ENCODE results near the gene ACOT6. TPM values are rescaled to one million over a fixed set of nuclear protein-coding genes. Genes with fewer than 3 reads are reported as not detected.
"Not testable (repeated sequence)": the region's sequence is repeated elsewhere in the genome, so short reads cannot be mapped to it uniquely, and the experiment has no call there.

ACOT6 gene, protein sequence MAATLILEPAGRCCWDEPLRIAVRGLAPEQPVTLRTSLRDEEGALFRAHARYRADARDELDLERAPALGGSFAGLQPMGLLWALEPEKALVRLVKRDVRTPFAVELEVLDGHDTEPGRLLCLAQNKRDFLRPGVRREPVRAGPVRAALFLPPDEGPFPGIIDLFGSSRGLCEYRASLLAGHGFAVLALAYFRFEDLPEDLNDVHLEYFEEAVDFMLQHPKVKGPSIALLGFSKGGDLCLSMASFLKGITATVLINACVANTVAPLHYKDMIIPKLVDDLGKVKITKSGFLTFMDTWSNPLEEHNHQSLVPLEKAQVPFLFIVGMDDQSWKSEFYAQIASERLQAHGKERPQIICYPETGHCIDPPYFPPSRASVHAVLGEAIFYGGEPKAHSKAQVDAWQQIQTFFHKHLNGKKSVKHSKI
- total RNA-seq (not detected), polyA plus RNA-seq (not detected)
- long read RNA-seq, donor 1 = 0 reads
- long read RNA-seq, donor 2 = 0 reads
- long read RNA-seq, donor 3 = 0 reads
- long read RNA-seq, donor 4 = 0 reads
- long read RNA-seq, donor 5 = 0 reads

DNA sequence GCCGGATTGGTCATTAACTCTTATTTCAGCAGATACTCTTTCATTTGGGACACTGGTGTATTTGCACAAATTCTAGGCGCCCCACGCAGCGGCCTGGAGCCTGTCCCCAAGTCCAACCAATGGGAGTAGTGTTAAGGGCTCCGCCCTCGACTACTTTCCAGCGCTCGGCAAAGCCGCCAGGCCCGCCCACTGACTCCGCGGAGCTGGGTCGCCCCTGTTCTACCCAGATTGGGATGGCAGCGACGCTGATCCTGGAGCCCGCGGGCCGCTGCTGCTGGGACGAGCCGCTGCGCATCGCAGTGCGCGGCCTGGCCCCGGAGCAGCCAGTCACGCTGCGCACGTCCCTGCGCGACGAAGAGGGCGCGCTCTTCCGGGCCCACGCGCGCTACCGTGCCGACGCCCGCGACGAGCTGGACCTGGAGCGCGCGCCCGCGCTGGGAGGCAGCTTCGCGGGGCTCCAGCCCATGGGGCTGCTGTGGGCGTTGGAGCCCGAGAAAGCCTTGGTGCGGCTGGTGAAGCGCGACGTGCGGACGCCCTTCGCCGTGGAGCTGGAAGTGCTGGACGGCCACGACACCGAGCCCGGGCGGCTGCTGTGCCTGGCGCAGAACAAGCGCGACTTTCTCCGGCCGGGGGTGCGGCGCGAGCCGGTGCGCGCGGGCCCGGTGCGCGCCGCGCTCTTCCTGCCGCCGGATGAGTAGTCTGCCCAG lies at the start of gene ACOT6:
TSS of gene ACOT6 (plus strand) at position 179 of the 707 bp plus-strand sequence. CDS start at position 234, 55 bp downstream.
- Histone ChIP-seq H3K27ac (ENCODE audit: low read depth in 1 of 2, low read length in 1 of 2) (peak within 1 kb of the TSS; percentile 47 to 91), H3K9me3 (ENCODE audit: control insufficient read depth in 4 of 4, insufficient read depth in 3 of 4, low read length in 3 of 4) (no peaks in the 10 kb centered on the region), H3K4me1 (ENCODE audit: control insufficient read depth in 5 of 5, insufficient read depth in 5 of 5, low read length in 5 of 5) (peaks cover 0 to 2% (median 0%) of the 10 kb centered on the region in 5 donors), H3K27me3 (ENCODE audit: control insufficient read depth in 3 of 3, insufficient read depth in 3 of 3, low read length in 2 of 3) (no peaks in the 10 kb centered on the region), H3K9ac (ENCODE audit: insufficient read depth in 1 of 2, low read length in 2 of 2) (peak within 1 kb of the TSS in 1 of 2 donors; percentile 46), H3K36me3 (ENCODE audit: control insufficient read depth in 4 of 4, insufficient read depth in 4 of 4, low read length in 4 of 4) (no peaks in the 10 kb centered on the region), H3K4me3 (peak within 1 kb of the TSS; percentile 78)
- 0 to 1% methylated on average over 84 of the region's 84 CpGs for WGBS, 2 donors
- TF ChIP-seq, protein P1, sequence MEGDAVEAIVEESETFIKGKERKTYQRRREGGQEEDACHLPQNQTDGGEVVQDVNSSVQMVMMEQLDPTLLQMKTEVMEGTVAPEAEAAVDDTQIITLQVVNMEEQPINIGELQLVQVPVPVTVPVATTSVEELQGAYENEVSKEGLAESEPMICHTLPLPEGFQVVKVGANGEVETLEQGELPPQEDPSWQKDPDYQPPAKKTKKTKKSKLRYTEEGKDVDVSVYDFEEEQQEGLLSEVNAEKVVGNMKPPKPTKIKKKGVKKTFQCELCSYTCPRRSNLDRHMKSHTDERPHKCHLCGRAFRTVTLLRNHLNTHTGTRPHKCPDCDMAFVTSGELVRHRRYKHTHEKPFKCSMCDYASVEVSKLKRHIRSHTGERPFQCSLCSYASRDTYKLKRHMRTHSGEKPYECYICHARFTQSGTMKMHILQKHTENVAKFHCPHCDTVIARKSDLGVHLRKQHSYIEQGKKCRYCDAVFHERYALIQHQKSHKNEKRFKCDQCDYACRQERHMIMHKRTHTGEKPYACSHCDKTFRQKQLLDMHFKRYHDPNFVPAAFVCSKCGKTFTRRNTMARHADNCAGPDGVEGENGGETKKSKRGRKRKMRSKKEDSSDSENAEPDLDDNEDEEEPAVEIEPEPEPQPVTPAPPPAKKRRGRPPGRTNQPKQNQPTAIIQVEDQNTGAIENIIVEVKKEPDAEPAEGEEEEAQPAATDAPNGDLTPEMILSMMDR (IDR thresholded peaks at IDR 0.05; ENCODE audit: control extremely low read depth, extremely low read depth) = no peak
- ATAC-seq (ENCODE audit: insufficient read depth, low FRiP score) = peak; percentile 90
- DNase-seq = peak; percentile 79 to 86 (median 84)

DNA sequence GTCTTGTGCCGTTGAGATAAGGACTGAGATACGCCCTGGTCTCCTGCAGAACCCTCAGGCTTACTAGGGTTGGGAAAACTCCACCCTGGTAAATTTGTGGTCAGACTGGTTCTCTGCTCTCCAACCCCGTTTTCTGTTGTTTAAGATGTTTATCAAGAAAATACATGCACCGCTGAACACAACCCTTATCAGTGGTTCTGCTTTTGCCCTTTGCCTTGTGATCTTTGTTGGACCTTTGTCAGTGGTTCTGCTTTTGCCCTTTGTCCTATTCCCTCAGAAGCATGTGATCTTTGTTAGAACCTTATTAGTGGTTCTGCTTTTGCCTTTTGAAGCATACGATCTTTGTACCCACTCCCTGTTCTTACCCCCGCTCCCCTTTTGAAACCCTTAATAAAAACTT lies 49.6 kb upstream of the ACOT6 start:
- H3K4me1 ChIP-seq (ENCODE audit: control insufficient read depth in 5 of 5, insufficient read depth in 5 of 5, low read length in 5 of 5); H3K9ac ChIP-seq (ENCODE audit: insufficient read depth in 1 of 2, low read length in 2 of 2); H3K36me3 ChIP-seq (ENCODE audit: control insufficient read depth in 4 of 4, insufficient read depth in 4 of 4, low read length in 4 of 4); H3K4me3 ChIP-seq; H3K27me3 ChIP-seq (ENCODE audit: control insufficient read depth in 3 of 3, insufficient read depth in 3 of 3, low read length in 2 of 3); ATAC-seq (ENCODE audit: insufficient read depth, low FRiP score); H3K27ac ChIP-seq (ENCODE audit: low read depth in 1 of 2, low read length in 1 of 2); H3K9me3 ChIP-seq (ENCODE audit: control insufficient read depth in 4 of 4, insufficient read depth in 3 of 4, low read length in 3 of 4); DNase-seq: not testable (repeated sequence)
- WGBS, 2 donors = 82 to 91% methylated on average over 6 of the region's 6 CpGs

DNA sequence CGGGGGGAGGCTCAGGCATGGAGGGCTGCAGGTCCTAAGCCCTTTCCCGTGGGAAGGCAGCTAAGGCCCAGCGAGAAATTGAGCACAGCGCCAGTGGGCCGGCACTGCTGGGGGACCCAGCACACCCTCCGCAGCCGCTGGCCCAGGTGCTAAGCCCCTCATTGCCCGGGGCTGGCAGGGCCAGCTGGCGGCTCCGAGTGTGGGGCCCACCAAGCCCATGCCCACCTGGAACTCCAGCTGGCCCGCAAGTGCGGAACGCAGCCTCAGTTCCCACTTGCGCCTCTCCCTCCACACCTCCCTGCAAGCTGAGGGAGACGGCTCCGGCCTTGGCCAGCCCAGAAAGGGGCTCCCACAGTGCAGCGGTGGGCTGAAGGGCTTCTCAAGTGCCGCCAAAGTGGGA lies 45.9 kb upstream of the ACOT6 start:
- H3K27me3 ChIP-seq (ENCODE audit: control insufficient read depth in 3 of 3, insufficient read depth in 3 of 3, low read length in 2 of 3); DNase-seq; H3K9me3 ChIP-seq (ENCODE audit: control insufficient read depth in 4 of 4, insufficient read depth in 3 of 4, low read length in 3 of 4); H3K27ac ChIP-seq (ENCODE audit: low read depth in 1 of 2, low read length in 1 of 2); H3K9ac ChIP-seq (ENCODE audit: insufficient read depth in 1 of 2, low read length in 2 of 2); H3K36me3 ChIP-seq (ENCODE audit: control insufficient read depth in 4 of 4, insufficient read depth in 4 of 4, low read length in 4 of 4); ATAC-seq (ENCODE audit: insufficient read depth, low FRiP score); H3K4me3 ChIP-seq: not testable (repeated sequence)
- 87 to 97% methylated on average over 17 to 18 of the region's 18 CpGs for WGBS, 2 donors
- H3K4me1 ChIP-seq (ENCODE audit: control insufficient read depth in 5 of 5, insufficient read depth in 5 of 5, low read length in 5 of 5) = peaks cover 6 to 16% (median 14%) of the 10 kb centered on the region in 5 donors

DNA sequence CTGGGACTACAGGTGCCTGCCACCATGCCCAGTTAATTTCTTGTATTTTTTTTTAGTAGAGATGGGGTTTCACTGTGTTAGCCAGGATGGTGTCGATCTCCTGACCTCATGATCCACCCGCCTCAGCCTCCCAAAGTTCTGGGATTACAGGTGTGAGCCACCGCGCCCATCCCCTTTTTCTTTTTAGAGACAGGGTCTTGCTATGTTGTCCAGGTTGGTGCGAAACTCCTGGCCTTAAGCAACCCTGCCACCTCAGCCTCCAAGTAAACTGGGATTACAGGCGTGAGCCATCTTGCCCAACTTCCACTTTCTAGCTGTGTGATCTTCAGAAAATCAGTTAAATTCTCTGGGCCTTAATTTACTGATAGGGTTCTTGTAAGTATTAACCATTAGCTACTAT lies 45.4 kb upstream of the ACOT6 start:
- not testable (repeated sequence) for H3K36me3 ChIP-seq (ENCODE audit: control insufficient read depth in 4 of 4, insufficient read depth in 4 of 4, low read length in 4 of 4); H3K9me3 ChIP-seq (ENCODE audit: control insufficient read depth in 4 of 4, insufficient read depth in 3 of 4, low read length in 3 of 4); H3K4me3 ChIP-seq; H3K27ac ChIP-seq (ENCODE audit: low read depth in 1 of 2, low read length in 1 of 2); H3K27me3 ChIP-seq (ENCODE audit: control insufficient read depth in 3 of 3, insufficient read depth in 3 of 3, low read length in 2 of 3); H3K9ac ChIP-seq (ENCODE audit: insufficient read depth in 1 of 2, low read length in 2 of 2); ATAC-seq (ENCODE audit: insufficient read depth, low FRiP score); DNase-seq
- H3K4me1 ChIP-seq (ENCODE audit: control insufficient read depth in 5 of 5, insufficient read depth in 5 of 5, low read length in 5 of 5) = peaks cover 6 to 16% (median 14%) of the 10 kb centered on the region in 5 donors
- 88 to 97% methylated on average over 6 of the region's 6 CpGs for WGBS, 2 donors
